Nephron progenitor cell (in vitro differentiated cells): ENCODE results near the gene PPM1L.

Experiments used
- DNase-seq: peaks from one replicate; pipeline ENCODE4 v3.0.0; 2021
- H3K27ac Mint-ChIP-seq: 2 replicates; pipeline ENCODE4 v1.8.0; 2021; ENCODE audit warnings: mild to moderate bottlenecking, moderate library complexity, mixed read lengths
- H3K27me3 Mint-ChIP-seq: 2 replicates; pipeline ENCODE4 v1.8.0; 2021; ENCODE audit warnings: mild to moderate bottlenecking, low read depth, mixed read lengths; ENCODE audit not compliant: poor library complexity
- H3K36me3 Mint-ChIP-seq: 2 replicates; pipeline ENCODE4 v1.8.0; 2021; ENCODE audit warnings: low read depth, mixed read lengths
- H3K4me1 Mint-ChIP-seq: 2 replicates; pipeline ENCODE4 v1.8.0; 2021; ENCODE audit warnings: mixed read lengths
- H3K4me3 Mint-ChIP-seq: 2 replicates; pipeline ENCODE4 v1.8.0; 2021; ENCODE audit warnings: mild to moderate bottlenecking, moderate library complexity, mixed read lengths
- H3K9me3 Mint-ChIP-seq: 2 replicates; pipeline ENCODE4 v1.8.0; 2021; ENCODE audit warnings: mild to moderate bottlenecking, moderate library complexity, mixed read lengths
- CTCF ChIP-seq: fragments of 200-600 bp; sonication (generic); IDR thresholded peaks from 2 replicates; pipeline ENCODE4 v1.5.0; 2021; ENCODE audit warnings: antibody characterized with exemption

PPM1L gene

DNA sequence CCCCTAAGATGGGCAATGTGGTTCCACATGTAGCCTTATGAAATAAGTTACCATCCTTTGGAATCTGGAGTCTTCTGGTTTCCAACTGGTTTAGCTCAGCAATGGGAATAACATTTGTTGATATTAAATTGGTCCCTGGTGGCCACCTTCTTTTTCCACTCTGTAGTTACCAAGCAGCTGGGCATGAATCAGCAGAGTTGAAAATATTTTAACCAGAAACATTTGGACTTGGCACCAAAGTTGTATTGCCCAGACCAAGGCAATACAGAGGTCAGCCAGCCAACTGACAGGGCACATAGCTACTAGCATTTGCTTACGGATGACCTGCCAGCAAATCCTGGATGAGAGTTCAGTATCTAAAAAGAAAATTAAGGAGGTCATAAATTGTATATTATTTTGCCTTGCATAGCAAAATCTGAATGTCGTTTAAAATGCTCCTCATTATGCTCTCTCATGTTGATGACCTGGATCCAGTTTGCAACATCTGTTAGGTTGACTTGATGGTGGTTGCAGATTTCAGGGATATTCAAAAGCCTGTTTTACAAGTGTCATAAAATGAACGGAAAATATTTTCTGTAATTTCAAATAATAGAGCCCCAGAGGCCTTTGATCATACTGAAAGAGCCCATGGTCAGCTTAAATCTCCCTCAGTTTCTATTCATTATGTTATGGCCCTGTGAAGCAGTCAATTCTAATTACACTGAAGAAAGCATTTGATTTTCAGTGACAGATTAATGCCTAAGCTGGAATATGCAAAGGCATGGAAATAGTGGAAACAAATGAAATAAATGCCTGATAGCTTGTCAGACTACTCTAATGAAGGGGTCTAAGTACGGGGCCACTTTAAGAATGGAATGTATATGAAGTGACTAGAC is 54.6 kb downstream of the PPM1L start:
- Mint-ChIP-seq H3K36me3 (no peaks in the 10 kb centered on the region), H3K4me1 (peaks cover 18% of the 10 kb centered on the region), H3K4me3 (no peak overlapping the region), H3K27me3 (no peaks in the 10 kb centered on the region), H3K27ac (no peak overlapping the region), H3K9me3 (no peaks in the 10 kb centered on the region)
- no peak for TF ChIP-seq CTCF
- no peak for DNase-seq

- no peaks in the 10 kb centered on the region for H3K36me3 Mint-ChIP-seq
- no peaks in the 10 kb centered on the region for H3K27me3 Mint-ChIP-seq
- no peak overlapping the region for H3K27ac Mint-ChIP-seq
These were observed 55.2 kb downstream of the PPM1L start for GRCh38 chr3:160811237-160811548.

GRCh38 chr3:160812304-160812703 is 56.3 kb downstream of the PPM1L start:
- Mint-ChIP-seq H3K4me3 (no peak overlapping the region), H3K27me3 (no peaks in the 10 kb centered on the region), H3K36me3 (no peaks in the 10 kb centered on the region), H3K4me1 (peaks cover 17% of the 10 kb centered on the region), H3K9me3 (no peaks in the 10 kb centered on the region), H3K27ac (peak overlapping the region; percentile 9)
- no peak for TF ChIP-seq CTCF
- DNase-seq = no peak

More at GRCh38 chr3:160811237-160811548, 55.2 kb downstream of the PPM1L start:
- H3K9me3 Mint-ChIP-seq = no peaks in the 10 kb centered on the region
- peaks cover 18% of the 10 kb centered on the region for H3K4me1 Mint-ChIP-seq
- TF ChIP-seq CTCF = no peak
- H3K4me3 Mint-ChIP-seq = no peak overlapping the region
- no peak for DNase-seq

DNA sequence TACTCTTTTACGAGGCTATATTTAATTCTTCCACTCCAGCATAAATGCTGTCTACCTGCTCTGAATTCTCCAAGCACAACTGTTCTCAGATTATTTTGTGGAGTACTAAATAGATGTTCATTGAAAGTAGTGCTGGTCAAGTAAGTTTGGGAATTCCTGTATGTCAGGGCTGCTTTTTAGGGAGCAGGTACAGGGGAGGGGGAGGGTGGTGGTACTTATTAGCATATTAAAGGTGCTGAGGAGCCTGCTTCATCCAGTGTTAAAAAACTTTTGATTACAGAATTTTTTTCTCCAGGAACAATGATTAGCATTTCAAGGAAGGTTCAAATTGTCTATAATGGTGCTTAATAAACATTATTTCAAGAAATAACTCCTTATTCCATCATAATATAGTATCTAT is 59.2 kb downstream of the PPM1L start:
- no peak for DNase-seq
- H3K27ac Mint-ChIP-seq = no peak overlapping the region
- no peaks in the 10 kb centered on the region for H3K4me1 Mint-ChIP-seq
- no peaks in the 10 kb centered on the region for H3K36me3 Mint-ChIP-seq
- H3K27me3 Mint-ChIP-seq = no peaks in the 10 kb centered on the region
- H3K9me3 Mint-ChIP-seq = no peaks in the 10 kb centered on the region
- no peak overlapping the region for H3K4me3 Mint-ChIP-seq
- TF ChIP-seq CTCF = no peak

- no peak overlapping the region for H3K4me3 Mint-ChIP-seq
- no peaks in the 10 kb centered on the region for H3K36me3 Mint-ChIP-seq
- no peak for TF ChIP-seq CTCF
- H3K9me3 Mint-ChIP-seq = no peaks in the 10 kb centered on the region
- H3K27ac Mint-ChIP-seq = no peak overlapping the region
- peaks cover 5% of the 10 kb centered on the region for H3K4me1 Mint-ChIP-seq
- no peak for DNase-seq
- no peaks in the 10 kb centered on the region for H3K27me3 Mint-ChIP-seq
These were observed 64.0 kb downstream of the PPM1L start for GRCh38 chr3:160820022-160820421.

GRCh38 chr3:160820430-160820829 is 64.4 kb downstream of the PPM1L start:
- no peak overlapping the region for H3K27ac Mint-ChIP-seq
- no peaks in the 10 kb centered on the region for H3K36me3 Mint-ChIP-seq
- H3K9me3 Mint-ChIP-seq = no peaks in the 10 kb centered on the region
- H3K4me3 Mint-ChIP-seq = no peak overlapping the region
- no peak for DNase-seq
- no peak for TF ChIP-seq CTCF
- peaks cover 5% of the 10 kb centered on the region for H3K4me1 Mint-ChIP-seq
- no peaks in the 10 kb centered on the region for H3K27me3 Mint-ChIP-seq
